NCI-H345 treated with DMSO at 0.1 percent for 48 hours (cell line): Measurements from ENCODE around the gene MRPL50.
A peak's percentile ranks its signal among the peaks of the same experiment; 100 is the strongest.

Experiments used
- DNase-seq: peaks from one replicate; lab custom pipeline; 2025; ENCODE audit not compliant: unreplicated experiment; lab: John Stamatoyannopoulos, UW

MRPL50 gene

DNA sequence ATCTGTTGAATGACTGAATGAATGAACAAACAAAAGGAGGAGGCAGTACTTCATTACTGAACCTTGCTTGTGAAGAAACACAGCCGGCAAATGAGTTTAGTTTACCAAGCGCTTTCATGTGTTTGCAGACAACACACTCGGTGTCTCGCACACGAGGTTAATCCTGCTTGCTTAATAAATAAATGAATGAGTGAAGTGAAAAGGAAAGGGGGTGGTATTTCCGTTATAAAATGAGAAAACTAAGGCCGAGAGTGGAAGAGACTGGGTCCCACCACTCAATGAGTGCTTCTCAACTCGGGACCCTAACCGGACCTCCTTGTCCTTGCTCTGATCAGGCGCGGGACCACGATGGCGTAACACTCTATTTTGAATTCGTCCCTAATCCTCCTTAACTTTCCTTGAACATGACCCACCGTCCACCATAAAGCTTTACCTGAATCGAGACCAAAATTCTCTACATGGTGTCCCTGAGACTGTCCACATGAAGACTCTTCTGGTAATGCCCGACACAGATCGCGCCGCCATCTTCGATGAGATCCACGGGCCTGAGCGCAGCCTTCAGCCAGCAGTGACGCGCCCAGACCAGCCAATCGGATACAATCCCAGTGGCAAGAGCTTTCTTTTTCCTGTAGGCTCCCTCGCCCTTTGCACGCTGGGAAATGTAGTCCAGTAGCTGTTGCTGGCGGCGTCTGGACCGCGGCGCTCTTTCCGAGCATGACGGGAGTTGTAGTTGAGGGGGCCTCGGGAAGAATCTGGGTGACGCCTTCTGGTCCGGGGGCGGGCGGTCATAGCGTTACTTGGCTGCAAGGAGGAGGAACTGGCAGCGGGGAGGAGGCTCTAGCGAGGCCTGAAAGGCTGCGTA, at the start of gene MRPL50, which contains the start of gene ZNF189:
Gene MRPL50 (minus strand): TSS at position 551 of the 862 bp plus-strand sequence. CDS start 26 bp downstream, at position 525.
Gene ZNF189 (plus strand): TSS at position 784 of the 862 bp plus-strand sequence. CDS start 306 bp downstream, outside the sequence.
- DNase-seq, result peak; percentile 99

- DNase-seq, result no peak
These were observed 48.3 kb upstream of the MRPL50 start for GRCh38 chr9:101446732-101447131.

- no peak for DNase-seq
These were observed 47.1 kb upstream of the MRPL50 start for GRCh38 chr9:101445353-101446029.

DNA sequence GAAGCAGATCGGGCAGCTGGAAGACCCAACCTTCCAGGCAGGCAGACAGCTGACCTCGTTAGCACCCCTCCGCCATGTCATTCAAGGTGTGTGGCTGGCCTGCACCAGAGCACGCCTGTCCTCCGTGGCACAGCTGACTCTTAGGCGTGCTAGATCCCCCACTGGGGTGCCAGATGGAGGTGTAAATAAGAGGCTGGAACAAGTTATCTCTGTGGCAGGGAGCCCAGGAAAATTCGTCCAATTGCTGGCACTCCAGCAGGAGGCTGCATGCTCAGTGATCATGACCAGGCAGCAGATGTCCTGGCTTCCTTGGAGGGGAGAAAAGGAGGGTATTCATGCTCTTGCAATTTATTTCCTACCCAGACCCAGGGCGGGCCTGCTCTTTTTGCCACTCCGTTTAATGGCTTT, 45.0 kb upstream of the MRPL50 start:
- DNase-seq, result peak; percentile 38

GRCh38 chr9:101442736-101443135, 44.3 kb upstream of the MRPL50 start:
- DNase-seq, result no peak

DNA sequence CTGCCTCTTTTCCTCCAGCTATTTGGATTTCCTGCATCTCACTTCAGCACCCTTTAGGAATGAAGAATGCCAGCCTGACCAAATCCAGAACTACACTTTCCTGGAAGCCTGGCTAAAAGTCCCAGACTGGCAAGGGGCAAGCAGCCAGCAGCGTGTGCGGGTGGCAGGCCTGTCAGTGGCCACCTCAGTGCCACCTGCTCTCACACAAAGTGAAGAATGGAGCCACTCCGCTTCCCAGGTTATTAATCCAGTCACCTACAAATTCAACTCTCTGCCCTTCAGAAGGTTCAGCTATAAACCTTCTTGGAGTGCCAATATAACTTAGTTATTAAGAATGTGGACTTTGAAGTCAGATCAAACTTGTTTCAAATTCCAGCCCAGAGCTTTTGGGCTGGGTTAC, 43.9 kb upstream of the MRPL50 start:
- no peak for DNase-seq

GRCh38 chr9:101440714-101441230, 42.4 kb upstream of the MRPL50 start:
- no peak for DNase-seq

- DNase-seq, result no peak
These were observed 40.1 kb upstream of the MRPL50 start for GRCh38 chr9:101438523-101438922.

DNA sequence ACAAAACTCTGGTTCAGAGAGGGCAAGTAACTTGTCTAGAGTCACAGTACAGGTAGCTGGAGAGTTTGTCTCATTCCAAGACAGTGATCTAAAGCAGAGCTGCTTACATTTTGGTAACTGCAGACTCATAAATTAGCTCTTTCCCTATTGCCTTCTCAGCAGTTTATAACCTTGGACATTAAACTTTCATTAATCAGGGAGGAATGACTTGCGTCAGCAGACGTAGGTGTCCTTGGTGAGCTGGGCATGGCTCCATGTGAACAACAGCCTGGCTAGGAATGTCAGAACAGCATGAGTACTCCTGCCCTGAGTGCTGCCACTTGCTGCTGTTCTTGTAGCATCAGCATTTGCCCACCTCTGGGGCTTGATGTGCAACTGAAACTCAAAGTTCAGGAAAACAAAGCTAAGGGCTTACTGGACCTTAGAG, 39.4 kb upstream of the MRPL50 start:
- no peak for DNase-seq

DNA sequence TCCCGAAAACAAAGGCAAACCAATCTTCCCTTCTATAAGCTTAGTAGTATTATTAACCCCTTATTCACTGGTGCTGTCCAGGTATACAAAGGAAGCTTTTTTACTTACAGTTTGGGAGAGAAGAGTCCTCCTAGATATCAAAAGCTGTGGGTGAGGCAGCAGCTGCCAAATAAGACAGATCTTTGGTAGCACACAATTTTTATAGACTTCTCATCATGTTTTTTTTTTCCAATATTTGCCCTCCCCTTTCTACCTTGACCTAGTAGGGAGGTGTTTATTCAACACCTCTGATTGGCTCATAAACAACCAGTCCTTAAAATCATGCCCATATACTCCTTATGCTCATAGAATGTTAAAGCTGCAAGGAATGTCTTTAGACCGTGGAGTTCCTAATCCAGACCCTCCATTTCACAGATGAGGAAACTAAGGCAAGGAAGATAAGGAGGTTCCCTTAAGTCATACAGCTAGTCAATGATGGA, 37.2 kb upstream of the MRPL50 start, which contains the start of gene ALDOB:
Gene ALDOB (minus strand): TSS at position 174 of the 479 bp plus-strand sequence. CDS start 4,887 bp downstream, outside the sequence.
- no peak for DNase-seq

DNA sequence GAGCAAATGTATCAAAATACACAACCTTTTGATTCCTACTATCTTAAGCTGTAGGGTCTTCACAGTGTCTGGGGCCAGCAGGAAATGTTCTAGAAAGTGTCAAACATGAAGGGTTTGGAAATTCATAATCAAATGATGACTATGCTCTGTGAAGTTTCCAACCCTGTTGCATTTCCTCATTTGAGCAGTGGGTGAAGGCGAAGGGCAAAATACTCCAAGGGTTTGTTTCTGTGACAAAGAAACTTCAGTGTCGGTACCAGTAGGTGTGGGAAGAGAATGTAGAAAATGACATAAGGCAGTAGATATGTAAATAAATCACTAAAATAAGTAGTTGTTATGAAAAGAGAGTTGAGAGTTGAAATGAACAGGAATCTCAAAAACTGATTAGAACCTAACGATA, 36.6 kb upstream of the MRPL50 start:
- no peak for DNase-seq

DNA sequence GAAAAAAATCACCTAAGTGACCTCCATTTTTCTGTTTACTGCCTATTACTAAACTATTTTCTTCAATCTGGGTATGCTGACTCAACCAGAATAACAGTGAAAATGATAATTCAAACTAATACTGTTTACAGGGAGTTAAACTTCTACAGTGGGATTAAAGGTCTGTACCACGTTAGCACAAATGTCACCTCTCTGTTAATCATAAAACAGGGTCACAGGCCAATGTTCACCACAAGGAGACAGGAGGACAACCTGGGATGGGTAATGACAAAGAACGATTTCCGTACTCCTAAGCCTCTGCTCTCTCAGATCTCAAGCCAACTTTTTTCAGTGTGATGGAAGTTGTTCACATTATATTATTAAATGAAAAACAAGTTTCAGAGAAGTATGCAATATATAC, 34.8 kb upstream of the MRPL50 start:
- DNase-seq, result no peak

GRCh38 chr9:101432740-101433139, 34.3 kb upstream of the MRPL50 start:
- DNase-seq, result no peak

- DNase-seq, result no peak
These were observed 33.8 kb upstream of the MRPL50 start for GRCh38 chr9:101432171-101432570.

DNA sequence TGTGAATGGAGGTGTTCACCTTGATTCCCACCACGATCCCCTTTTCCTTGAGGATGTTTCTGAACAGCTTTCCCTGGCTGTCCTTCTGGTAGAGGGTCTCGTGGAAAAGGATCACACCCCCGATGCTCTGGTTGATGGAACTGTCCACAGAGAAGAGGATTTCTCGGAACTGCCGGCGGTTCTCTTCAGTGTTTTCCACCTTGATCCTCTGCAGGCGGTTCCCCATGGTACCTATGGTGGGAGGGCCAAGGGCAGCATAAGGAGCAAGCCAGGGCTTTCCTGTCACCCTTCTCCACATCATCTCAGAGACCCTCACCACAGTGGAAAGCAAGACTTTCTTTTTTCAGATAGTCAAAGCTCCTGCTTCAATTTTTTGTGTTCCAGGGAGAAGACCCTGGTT, 31.3 kb upstream of the MRPL50 start:
- no peak for DNase-seq

GRCh38 chr9:101428909-101429308, 30.5 kb upstream of the MRPL50 start:
- DNase-seq, result no peak

DNA sequence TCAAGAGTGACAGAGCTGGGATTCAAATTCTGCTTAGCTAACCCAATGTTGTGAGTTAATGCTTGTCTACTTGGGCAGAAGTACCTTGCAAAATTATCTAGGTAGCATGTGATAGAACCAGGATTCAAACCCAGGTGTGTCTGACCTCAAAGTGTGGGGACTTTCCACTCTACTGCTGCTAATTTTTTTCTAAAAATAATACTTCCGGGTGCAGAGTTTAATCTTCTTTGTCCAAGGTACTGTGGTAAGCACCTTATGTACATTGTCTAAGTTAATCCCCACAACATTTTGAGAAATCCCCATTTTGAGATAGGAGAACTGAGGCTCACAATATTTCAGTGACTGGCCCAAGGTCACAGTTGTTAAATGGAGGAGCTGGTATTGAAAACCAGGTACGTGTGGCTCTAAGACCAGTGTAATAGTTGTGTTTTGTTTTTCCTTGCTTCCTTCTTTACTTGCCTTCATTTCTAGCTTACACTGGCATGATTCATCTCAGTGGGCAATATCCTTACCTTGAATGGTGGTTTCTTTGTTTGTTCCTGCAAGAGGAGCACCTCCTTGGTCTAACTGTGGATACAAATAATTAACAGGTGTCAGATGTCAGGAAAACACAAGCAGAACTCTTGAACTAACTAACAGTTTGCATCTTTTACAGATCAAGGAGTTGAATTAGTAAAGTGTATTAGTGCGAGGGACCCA, 29.7 kb upstream of the MRPL50 start:
- no peak for DNase-seq

DNA sequence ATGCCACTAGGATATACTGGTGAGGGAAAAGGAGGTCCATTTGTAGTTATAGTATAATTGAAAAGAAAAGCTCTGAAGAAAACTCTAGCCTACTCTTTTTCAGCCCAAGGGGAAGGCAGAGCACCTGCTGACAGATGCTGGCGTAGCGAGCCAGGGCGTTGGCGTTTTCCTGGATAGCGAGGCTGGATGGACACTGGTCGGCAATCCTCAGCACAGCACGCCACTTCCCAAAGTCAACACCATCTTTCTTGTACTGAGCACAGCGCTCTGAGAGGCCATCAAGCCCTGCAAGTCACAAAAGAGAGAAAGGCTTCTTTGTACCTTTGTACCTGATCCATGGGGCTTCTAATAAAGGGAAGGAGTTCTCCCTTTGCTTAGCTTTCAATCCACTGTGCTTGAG, 28.9 kb upstream of the MRPL50 start:
- DNase-seq, result no peak

DNA sequence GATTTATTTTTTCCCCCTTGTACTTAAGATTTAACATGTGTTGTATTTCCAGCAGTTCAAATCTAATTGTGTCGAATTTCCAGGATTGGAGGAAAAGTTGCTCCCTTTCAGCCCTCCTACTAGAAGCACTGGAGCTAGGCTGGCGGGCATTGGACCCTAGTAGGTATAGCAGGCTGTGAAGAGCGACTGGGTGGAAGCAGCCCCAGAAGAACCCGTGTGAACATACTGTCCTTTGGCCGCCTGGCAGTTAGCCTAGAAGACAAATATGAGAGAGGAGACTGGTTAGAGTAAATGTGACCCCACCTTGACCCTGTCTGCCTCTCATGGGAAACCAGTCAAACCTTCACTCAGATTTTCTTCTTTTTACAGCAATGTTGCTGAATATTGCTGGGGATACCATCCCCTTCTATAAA, 23.2 kb upstream of the MRPL50 start:
- no peak for DNase-seq

DNA sequence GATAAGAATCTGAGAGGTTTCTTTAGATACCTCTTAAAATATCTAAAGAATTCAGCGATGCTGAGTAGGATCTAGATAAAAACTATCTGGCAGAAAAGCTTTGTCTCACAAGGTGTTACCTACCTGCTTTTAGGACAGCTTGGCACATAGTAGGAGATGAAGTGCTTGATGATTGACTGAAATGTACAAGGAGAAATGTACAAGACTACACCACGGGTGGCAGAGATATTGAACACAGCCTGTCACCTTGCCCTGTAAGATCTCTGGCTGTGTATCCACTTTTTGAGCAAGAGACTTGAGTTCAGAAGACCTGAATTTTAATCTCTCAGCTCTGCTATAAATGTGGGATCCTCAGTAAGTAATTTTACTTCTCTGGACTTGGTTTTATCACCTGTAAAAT, 21.4 kb upstream of the MRPL50 start:
- DNase-seq, result no peak
